Urothelium cell line (cell line): ENCODE data around the gene NR2C2.

Source experiments
- DNase-seq: peaks from one replicate; pipeline ENCODE4 v3.0.0; 2011; ENCODE audit warnings: low spot score, mixed read lengths
- FAIRE-seq: peaks from 2 replicates; lab custom pipeline; 2011; peaks lifted over from hg19 to GRCh38; lab: Jason Lieb, UNC

The NR2C2 gene

GRCh38 chr3:15055019-15055557, 107.7 kb downstream of the NR2C2 start:
- DNase-seq, result no peak
- FAIRE-seq, result no peak

DNA sequence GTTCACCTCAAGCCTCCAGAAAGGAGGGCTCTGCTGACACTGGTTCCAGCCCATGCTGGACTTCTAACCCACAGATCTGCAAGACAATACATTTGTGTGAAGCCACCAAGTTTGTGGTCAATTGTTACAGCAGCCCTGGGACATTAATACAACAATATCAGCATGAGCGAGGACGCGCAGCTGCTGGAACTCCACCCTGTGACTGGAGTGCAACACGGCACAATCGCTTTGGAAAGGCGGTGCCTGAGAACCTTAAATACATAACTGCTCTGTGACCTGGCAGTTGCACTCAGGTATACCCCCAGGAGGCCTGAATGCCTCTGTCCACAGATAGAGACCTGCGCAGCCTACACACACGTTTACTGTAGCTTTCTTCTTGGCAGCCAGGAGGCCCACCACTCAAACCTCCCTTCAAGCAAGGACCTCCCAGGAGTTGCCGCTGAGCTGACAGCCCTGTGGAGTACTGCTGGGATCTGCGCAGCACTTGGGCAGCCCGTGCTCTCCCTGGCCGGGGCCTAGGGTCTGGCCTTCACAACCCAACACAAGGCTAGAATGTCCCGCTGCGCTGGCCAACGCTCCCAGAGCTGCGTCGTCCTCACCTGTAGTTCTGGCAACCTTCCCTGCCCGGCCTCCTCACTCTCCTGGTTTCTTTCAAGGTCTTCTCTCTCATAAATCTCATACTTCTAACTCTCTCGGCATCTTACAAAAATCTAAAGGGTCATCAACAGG, 109.5 kb downstream of the NR2C2 start:
- no peak for FAIRE-seq

GRCh38 chr3:15060029-15060428, 112.6 kb downstream of the NR2C2 start:
- FAIRE-seq (no peak), DNase-seq (no peak)

More for the DNA sequence above, 109.5 kb downstream of the NR2C2 start:
- DNase-seq, result no peak

DNA sequence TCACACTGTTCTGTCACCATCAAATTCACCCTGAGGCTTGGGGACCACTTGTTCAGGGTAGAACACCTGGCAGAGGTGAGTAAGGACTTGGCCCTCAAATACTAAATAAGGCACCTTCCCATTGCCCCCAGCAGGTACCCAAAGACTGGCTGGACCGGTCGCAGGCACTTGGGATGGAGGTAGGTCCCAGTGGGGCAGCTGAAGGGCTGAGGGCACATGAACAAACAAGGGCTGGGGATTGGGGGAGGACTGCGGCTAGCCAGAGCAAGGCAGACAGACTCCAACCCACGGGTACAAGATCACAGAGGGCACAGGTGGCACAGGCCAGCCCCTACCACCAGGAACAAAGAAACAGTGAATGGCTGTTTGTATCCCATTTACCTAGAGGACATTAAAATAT, 115.9 kb downstream of the NR2C2 start:
- FAIRE-seq (no peak), DNase-seq (no peak)

DNA sequence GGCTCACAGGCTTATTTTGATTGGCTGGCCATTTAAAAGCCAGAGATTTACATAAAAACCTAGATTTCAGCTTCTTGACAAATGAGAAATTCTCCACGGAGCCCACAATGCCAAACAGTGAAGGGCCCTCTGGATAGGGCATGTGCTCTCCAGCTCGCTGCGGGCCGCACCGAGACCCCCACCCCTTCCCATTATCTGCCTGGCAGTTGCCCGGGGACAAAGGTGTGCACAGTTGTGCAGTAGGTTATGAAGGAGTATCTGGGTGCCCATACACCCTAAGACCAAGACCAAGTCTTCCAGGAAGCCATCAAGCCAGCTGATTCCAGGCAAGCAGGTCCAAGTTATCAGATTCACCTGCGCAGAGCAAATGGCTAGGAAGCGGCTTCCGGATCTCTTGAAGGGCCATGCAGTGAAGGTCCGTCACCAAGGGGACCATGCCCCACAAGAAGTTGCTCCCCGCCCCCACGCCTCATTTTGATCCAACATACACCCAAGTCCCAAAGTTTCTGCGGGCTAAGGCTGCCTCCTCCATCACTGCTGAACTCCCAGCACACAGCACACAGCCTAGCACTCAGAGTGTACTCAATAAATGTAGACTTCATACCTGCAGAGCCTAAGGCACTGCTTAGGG, 116.4 kb downstream of the NR2C2 start:
- FAIRE-seq (no peak), DNase-seq (no peak)

DNA sequence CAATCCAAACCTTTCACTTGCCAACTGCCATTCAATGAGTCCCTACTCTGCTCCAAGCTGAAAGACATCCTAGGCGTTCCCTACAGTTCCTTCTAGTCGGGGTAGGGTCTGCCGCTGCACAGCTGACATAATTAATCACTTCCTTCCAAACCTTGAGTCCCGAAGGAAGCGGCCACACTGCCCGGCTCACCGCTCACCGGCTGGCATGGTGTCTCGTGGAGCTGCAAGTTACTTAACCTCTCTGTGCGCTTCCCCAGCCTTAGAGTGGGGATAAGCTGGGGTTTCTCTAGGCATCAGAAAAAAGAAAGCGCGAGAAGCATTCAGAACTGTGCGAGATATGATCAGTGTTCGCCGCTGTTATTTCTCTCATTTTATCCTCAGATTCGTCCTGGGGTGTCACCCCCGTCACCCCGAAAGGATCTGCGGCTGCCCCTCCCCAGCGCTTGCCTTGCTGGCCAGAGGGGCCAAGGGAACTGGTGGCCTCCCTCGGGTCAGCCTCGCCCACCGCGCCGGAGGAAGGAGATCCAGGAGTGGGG, 117.0 kb downstream of the NR2C2 start:
- FAIRE-seq (no peak), DNase-seq (peak; percentile 29)

GRCh38 chr3:15064835-15065549, 117.6 kb downstream of the NR2C2 start, which contains the start of gene MRPS25:
MRPS25 (minus strand) TSS chr3:15065315; CDS start chr3:15065194, 121 bp downstream.
- DNase-seq, result peak; percentile 98
- no peak for FAIRE-seq

DNA sequence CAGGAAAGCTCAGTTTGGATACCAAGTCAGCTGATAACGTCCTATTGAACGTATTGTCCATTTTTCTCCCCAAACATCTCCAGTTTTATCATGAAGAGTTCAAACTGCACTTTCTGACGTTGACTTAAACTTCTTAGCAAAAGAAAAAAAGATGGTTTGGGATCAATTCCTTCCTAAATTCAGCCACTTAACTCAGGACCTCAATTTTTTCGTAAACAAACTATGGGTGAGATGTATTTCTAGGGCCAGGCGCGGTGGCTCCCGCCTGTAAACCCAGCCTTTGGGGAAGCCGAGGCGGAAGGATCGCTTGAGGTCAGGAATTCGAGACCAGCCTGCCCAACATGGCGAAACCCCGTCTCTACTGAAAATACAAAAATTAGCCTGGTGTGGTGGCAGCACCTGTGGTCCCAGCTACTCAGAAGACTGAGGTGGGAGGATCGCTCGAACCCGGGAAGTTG, 118.2 kb downstream of the NR2C2 start:
- FAIRE-seq (no peak), DNase-seq (no peak)

DNA sequence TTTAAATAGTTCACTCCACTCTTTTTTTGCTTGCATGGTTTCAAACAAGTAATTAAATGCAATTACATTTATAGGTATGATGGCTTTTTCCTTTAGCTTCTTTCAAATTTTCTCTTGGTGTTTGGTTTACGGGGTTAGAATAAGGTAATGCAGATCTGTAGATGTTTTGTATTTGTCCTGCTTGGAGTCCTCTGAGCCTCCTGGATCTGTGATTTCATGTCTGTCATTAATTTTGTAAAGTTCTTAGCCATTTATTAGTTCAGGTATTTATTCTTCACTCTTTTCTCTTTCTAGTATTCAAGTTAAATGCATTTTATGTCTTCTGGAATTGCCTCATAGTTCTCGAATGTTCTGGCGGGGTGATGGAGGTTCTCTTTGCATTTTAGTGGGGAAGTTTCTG, 119.1 kb downstream of the NR2C2 start:
- no peak for DNase-seq
- FAIRE-seq, result no peak

GRCh38 chr3:15069441-15069840, 122.1 kb downstream of the NR2C2 start:
- FAIRE-seq (no peak), DNase-seq (no peak)

- DNase-seq (no peak), FAIRE-seq (no peak)
Measured at GRCh38 chr3:15071699-15072098, 124.3 kb downstream of the NR2C2 start.

DNA sequence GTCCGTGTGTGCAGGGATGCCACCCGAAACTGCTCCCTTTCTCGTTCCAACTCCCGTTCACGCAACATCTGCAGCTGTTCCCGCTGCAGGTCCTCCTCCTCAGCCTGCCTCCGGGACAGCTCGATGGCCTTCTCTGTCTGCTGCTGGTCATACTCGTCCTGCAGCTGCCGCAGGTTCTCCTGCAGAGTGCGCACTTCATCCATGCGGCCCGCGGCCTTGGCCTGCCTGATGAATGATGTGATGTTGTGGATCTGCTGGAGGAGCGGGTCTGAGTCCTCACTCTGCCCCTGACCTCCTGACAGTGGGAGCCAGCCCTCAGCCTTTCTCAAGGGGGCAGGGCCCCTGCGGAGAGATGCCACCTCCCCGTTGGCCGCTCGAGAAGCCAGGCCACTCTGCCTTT, 127.1 kb downstream of the NR2C2 start:
- FAIRE-seq, result no peak
- no peak for DNase-seq

DNA sequence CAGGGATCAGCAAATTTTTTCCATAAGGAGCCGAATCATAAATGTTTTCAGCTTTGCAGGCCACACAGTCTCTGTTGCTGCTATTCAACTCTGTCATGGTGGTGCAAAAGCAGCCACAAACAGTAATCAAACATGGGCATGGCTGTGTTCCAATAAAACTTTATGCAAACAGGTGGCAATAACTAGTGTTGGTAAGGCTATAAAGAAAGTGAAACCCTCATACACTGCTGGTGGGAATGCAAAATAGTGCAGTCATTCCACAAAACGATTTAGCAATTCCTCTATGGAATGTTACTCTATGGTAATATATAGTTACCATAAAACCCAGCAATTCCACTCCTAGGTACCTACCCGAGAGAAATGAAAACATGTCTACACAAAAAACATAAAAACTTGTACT, 131.7 kb downstream of the NR2C2 start:
- FAIRE-seq (no peak), DNase-seq (no peak)

GRCh38 chr3:15081960-15082664, 134.7 kb downstream of the NR2C2 start:
- FAIRE-seq (no peak), DNase-seq (no peak)

DNA sequence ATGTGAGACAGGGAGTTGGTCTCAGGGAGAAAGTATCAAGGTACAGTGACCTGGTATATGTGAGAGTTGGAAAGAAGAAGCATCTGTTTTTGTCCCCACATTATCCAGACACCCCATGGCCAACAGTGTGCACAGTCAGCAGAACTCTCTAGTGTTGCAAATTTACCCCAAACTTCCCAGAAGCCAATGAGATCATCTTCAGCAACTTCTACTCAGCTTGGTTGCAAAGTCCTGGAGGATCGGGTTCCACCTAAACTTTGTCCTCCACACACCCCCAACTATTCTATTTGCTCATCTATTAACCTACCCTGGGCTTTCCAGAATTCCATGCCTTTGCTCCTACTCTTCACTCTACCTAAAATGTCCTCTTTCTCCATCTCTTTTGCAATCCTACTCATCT, 135.9 kb downstream of the NR2C2 start:
- FAIRE-seq (no peak), DNase-seq (no peak)

GRCh38 chr3:15086263-15086662, 138.9 kb downstream of the NR2C2 start:
- no peak for FAIRE-seq
- no peak for DNase-seq

GRCh38 chr3:15086699-15087098, 139.3 kb downstream of the NR2C2 start:
- DNase-seq, result no peak
- FAIRE-seq, result no peak

DNA sequence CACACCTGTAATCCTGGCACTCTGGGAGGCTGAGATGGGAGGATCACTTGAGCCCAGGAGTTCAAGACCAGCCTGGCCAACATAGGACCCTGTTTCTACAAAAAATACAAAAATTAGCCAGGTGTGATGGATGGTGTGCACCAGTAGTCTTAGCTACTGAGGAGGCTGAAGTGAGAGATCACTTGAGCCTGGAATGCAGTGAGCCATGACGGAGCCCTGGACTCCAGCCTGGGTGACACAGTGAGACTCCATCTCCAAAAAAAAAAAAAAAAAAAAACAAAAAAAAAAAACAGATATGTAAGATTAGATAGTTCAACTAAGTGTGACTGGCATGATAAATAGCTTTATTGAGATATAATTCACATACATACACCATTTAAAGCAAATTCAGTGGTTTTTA, 141.8 kb downstream of the NR2C2 start:
- DNase-seq, result no peak
- no peak for FAIRE-seq

- DNase-seq (no peak), FAIRE-seq (no peak)
Measured at GRCh38 chr3:15091575-15091974, 144.2 kb downstream of the NR2C2 start.

DNA sequence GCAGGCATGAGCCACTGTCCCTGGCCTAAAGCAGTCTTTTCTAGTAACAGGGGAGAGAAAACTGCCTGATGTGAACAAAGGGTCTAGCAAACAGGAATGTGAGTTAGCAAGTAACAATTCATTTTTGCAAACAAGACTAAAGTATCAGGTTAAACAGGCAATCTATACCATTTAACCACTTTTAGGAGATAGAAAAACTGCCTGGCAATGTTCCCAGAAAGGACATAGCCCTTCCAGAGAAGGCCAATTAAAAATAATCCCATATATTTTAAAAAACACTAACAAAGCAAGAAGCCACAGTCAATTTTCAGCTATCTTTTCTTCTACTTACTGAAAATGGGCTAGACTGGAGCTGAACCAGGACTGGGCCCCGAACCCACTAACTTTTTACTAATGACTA, 145.3 kb downstream of the NR2C2 start:
- no peak for FAIRE-seq

More for the DNA sequence above, 145.3 kb downstream of the NR2C2 start:
- no peak for DNase-seq
